ENCODE data around the gene UBIAD1. TPM values are rescaled to one million over a fixed set of nuclear protein-coding genes. Genes with fewer than 3 reads are reported as not detected.

The UBIAD1 gene
- total RNA-seq, 1 donor from 2014 or later, result 15.4 TPM

DNA sequence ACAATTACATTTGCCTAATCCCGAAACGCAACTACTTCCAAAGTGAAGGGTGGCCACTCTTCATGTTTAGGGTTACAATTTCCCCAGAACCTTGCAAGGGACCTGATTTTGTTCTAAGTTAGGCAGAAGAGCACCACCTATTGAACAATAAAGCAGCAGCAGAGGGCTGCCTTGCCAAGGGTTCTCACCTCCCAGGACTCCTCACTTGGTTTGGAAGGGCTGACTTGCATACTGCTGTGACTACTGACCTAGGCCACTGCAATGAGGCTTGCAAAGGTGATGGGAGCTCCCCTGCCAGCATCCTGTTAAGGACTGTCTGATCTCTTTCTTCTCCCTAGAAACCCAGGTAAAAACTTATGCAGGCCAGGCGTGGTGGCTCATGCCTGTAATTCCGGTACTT, 24.8 kb upstream of the UBIAD1 start:
- no peaks in the 10 kb centered on the region for H3K4me1 ChIP-seq (ENCODE audit: insufficient read depth, low read length)
- Mint-ChIP-seq H3K4me3 (ENCODE audit: unreplicated experiment) (no peak overlapping the region), H3K27ac (ENCODE audit: unreplicated experiment) (no peak overlapping the region), H3K9me3 (ENCODE audit: unreplicated experiment) (no peaks in the 10 kb centered on the region), H3K4me1 (ENCODE audit: low read depth, unreplicated experiment) (no peaks in the 10 kb centered on the region), H3K27me3 (ENCODE audit: low read depth, unreplicated experiment) (no peaks in the 10 kb centered on the region), H3K36me3 (ENCODE audit: low read depth, unreplicated experiment) (peaks cover 14% of the 10 kb centered on the region)
- peaks cover 18% of the 10 kb centered on the region for H4K20me1 ChIP-seq (ENCODE audit: insufficient read depth, low read length)
- FAIRE-seq (no peak), DNase-seq (ENCODE audit: low read depth) (no peak)
- no peaks in the 10 kb centered on the region for H3K79me2 ChIP-seq (ENCODE audit: insufficient read depth, low read length)
- peaks cover 42% of the 10 kb centered on the region for H3K36me3 ChIP-seq (ENCODE audit: insufficient read depth, low read length)
- no peak for TF ChIP-seq EZH2 (IDR thresholded peaks at IDR 0.05; ENCODE audit: insufficient read depth, low read length)
- TF ChIP-seq, protein P1, sequence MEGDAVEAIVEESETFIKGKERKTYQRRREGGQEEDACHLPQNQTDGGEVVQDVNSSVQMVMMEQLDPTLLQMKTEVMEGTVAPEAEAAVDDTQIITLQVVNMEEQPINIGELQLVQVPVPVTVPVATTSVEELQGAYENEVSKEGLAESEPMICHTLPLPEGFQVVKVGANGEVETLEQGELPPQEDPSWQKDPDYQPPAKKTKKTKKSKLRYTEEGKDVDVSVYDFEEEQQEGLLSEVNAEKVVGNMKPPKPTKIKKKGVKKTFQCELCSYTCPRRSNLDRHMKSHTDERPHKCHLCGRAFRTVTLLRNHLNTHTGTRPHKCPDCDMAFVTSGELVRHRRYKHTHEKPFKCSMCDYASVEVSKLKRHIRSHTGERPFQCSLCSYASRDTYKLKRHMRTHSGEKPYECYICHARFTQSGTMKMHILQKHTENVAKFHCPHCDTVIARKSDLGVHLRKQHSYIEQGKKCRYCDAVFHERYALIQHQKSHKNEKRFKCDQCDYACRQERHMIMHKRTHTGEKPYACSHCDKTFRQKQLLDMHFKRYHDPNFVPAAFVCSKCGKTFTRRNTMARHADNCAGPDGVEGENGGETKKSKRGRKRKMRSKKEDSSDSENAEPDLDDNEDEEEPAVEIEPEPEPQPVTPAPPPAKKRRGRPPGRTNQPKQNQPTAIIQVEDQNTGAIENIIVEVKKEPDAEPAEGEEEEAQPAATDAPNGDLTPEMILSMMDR (IDR thresholded peaks at IDR 0.05; ENCODE audit: insufficient read depth, low read depth, low read length), result no peak
- no peak overlapping the region for H3K9ac ChIP-seq (ENCODE audit: low read length)
- no peaks in the 10 kb centered on the region for H3K9me3 ChIP-seq (ENCODE audit: insufficient read depth, low read depth, low read length)
- H3K4me2 ChIP-seq (ENCODE audit: low read length), result no peak overlapping the region
- no peak overlapping the region for H3K27ac ChIP-seq (ENCODE audit: low read depth, low read length)
- no peak overlapping the region for H2AFZ ChIP-seq (ENCODE audit: low read depth, low read length)
- H3K27me3 ChIP-seq (ENCODE audit: insufficient read depth, low read length), result no peaks in the 10 kb centered on the region
- H3K4me3 ChIP-seq (ENCODE audit: insufficient read depth, low read depth, low read length), result no peak overlapping the region

DNA sequence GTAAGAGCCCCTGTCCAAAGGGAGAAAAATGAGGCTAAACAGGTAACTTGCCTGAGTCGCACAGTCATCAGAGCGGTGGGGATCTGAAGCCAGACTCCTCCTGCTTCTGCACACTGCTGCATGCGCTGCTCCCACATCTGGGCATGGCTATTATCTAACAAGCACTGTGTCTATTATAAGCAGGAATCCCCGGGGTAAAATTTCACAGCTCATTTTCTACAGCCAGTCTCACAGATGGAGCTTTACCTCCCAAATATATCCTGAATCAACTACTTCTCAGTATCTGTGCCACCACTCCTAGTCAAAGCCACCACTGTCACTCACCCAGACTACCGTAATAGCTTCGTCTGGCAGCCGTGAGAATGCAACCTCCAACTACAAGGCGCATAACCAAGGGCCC, 20.5 kb upstream of the UBIAD1 start:
- no peaks in the 10 kb centered on the region for H3K9me3 Mint-ChIP-seq (ENCODE audit: unreplicated experiment)
- Histone ChIP-seq H3K9me3 (ENCODE audit: insufficient read depth, low read depth, low read length) (no peaks in the 10 kb centered on the region), H3K36me3 (ENCODE audit: insufficient read depth, low read length) (peaks cover 40% of the 10 kb centered on the region), H3K27ac (ENCODE audit: low read depth, low read length) (no peak overlapping the region), H4K20me1 (ENCODE audit: insufficient read depth, low read length) (peaks cover 18% of the 10 kb centered on the region), H3K4me3 (ENCODE audit: insufficient read depth, low read depth, low read length) (no peak overlapping the region), H3K9ac (ENCODE audit: low read length) (no peak overlapping the region), H3K4me2 (ENCODE audit: low read length) (no peak overlapping the region), H3K79me2 (ENCODE audit: insufficient read depth, low read length) (no peaks in the 10 kb centered on the region), H3K4me1 (ENCODE audit: insufficient read depth, low read length) (no peaks in the 10 kb centered on the region), H2AFZ (ENCODE audit: low read depth, low read length) (no peak overlapping the region), H3K27me3 (ENCODE audit: insufficient read depth, low read length) (no peaks in the 10 kb centered on the region)
- no peak overlapping the region for H3K4me3 Mint-ChIP-seq (ENCODE audit: unreplicated experiment)
- no peaks in the 10 kb centered on the region for H3K4me1 Mint-ChIP-seq (ENCODE audit: low read depth, unreplicated experiment)
- FAIRE-seq (no peak), DNase-seq (ENCODE audit: low read depth) (no peak)
- H3K36me3 Mint-ChIP-seq (ENCODE audit: low read depth, unreplicated experiment), result peaks cover 31% of the 10 kb centered on the region
- no peaks in the 10 kb centered on the region for H3K27me3 Mint-ChIP-seq (ENCODE audit: low read depth, unreplicated experiment)
- TF ChIP-seq, protein P1 (IDR thresholded peaks at IDR 0.05; ENCODE audit: insufficient read depth, low read depth, low read length), result no peak
- TF ChIP-seq EZH2 (IDR thresholded peaks at IDR 0.05; ENCODE audit: insufficient read depth, low read length), result no peak
- H3K27ac Mint-ChIP-seq (ENCODE audit: unreplicated experiment), result no peak overlapping the region

DNA sequence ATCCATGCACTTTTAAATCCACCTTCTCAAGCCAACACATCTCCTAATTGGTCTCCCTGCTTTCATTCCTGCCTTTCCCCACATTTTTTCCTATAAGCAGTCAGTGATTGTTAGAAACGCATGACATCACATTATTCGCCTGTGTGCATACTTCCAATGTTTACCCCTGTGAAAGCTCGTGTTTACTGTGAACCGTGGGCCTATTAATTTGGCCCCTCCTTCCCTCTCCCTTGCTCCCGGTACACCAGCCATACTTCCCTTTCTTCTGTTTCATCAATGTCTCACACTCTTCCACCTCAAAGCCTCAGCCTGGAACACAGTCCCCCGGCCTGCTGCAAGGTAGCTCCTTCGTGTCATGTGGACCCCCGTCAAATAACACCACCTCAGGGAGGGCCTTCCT, 19.8 kb upstream of the UBIAD1 start:
- Mint-ChIP-seq H3K36me3 (ENCODE audit: low read depth, unreplicated experiment) (peaks cover 31% of the 10 kb centered on the region), H3K27me3 (ENCODE audit: low read depth, unreplicated experiment) (no peaks in the 10 kb centered on the region), H3K27ac (ENCODE audit: unreplicated experiment) (no peak overlapping the region), H3K4me1 (ENCODE audit: low read depth, unreplicated experiment) (no peaks in the 10 kb centered on the region), H3K4me3 (ENCODE audit: unreplicated experiment) (no peak overlapping the region), H3K9me3 (ENCODE audit: unreplicated experiment) (no peaks in the 10 kb centered on the region)
- FAIRE-seq (no peak), DNase-seq (ENCODE audit: low read depth) (no peak)
- H3K4me1 ChIP-seq (ENCODE audit: insufficient read depth, low read length), result no peaks in the 10 kb centered on the region
- no peaks in the 10 kb centered on the region for H3K79me2 ChIP-seq (ENCODE audit: insufficient read depth, low read length)
- H3K27ac ChIP-seq (ENCODE audit: low read depth, low read length), result no peak overlapping the region
- TF ChIP-seq, protein P1 (IDR thresholded peaks at IDR 0.05; ENCODE audit: insufficient read depth, low read depth, low read length), result no peak
- no peak for TF ChIP-seq EZH2 (IDR thresholded peaks at IDR 0.05; ENCODE audit: insufficient read depth, low read length)
- H3K4me3 ChIP-seq (ENCODE audit: insufficient read depth, low read depth, low read length), result no peak overlapping the region
- peaks cover 14% of the 10 kb centered on the region for H4K20me1 ChIP-seq (ENCODE audit: insufficient read depth, low read length)
- no peak overlapping the region for H3K4me2 ChIP-seq (ENCODE audit: low read length)
- H2AFZ ChIP-seq (ENCODE audit: low read depth, low read length), result no peak overlapping the region
- H3K9ac ChIP-seq (ENCODE audit: low read length), result no peak overlapping the region
- H3K9me3 ChIP-seq (ENCODE audit: insufficient read depth, low read depth, low read length), result no peaks in the 10 kb centered on the region
- no peaks in the 10 kb centered on the region for H3K27me3 ChIP-seq (ENCODE audit: insufficient read depth, low read length)
- H3K36me3 ChIP-seq (ENCODE audit: insufficient read depth, low read length), result peaks cover 40% of the 10 kb centered on the region
